ENCODE data around the gene KANSL1L.

- TF ChIP-seq CTCF (IDR thresholded peaks at IDR 0.05 in 2 of 3, conservative IDR thresholded peaks at IDR 0.05 in 1 of 3; ENCODE audit: insufficient read depth in 2 of 3, low read depth in 1 of 3, low read length in 3 of 3) (no peak), U2AF1 (optimal IDR thresholded peaks at IDR 0.05; ENCODE audit: low read depth, low read length) (no peak), KAT7 (CRISPR knock-in tag; IDR thresholded peaks at IDR 0.05; ENCODE audit: borderline replicate concordance) (no peak), MAFK (IDR thresholded peaks at IDR 0.05; ENCODE audit: low read length) (no peak)
Observed at GRCh38 chr2:210128961-210129360, 42.2 kb downstream of the KANSL1L start.

Data from K562 (cell line).